Left lung (tissue), 10 donors: ENCODE data around the gene HRCT1. TPM values are rescaled to one million over a fixed set of nuclear protein-coding genes. Genes with fewer than 3 reads are reported as not detected.

Source experiments
- ATAC-seq: fragments of 200-7000 bp; cut with Tn5 transposase; one replicate; pipeline ENCODE4 v1.9.1; 2020; ENCODE audit warnings: moderate library complexity
- DNase-seq, 4 donors: peaks; one replicate each; pipeline ENCODE4 v3.0.0-alpha.2; 2013 to 2020
- H3K27ac ChIP-seq, 2 donors: fragments of 200-600 bp; sonication (generic) in 1 of 2; one replicate each; pipeline versions ENCODE4 v1.5.0 to v1.8.0; 2020 to 2021
- H3K27me3 ChIP-seq, 2 donors: fragments of 200-600 bp; sonication (generic) in 1 of 2; one replicate each; pipeline versions ENCODE4 v1.5.0 to v1.8.0; 2020 to 2021
- H3K36me3 ChIP-seq, 2 donors: fragments of 200-600 bp; sonication (generic) in 1 of 2; one replicate each; pipeline versions ENCODE4 v1.5.0 to v1.8.0; 2020 to 2021
- H3K4me1 ChIP-seq, 2 donors: fragments of 200-600 bp; one replicate each; pipeline ENCODE4 v1.8.0; 2021
- H3K4me3 ChIP-seq, 2 donors: fragments of 200-600 bp; sonication (generic) in 1 of 2; one replicate each; pipeline versions ENCODE4 v1.5.0 to v1.8.0; 2020 to 2021; ENCODE audit warnings: mild to moderate bottlenecking in 1 of 2
- H3K9me3 ChIP-seq, 2 donors: fragments of 200-600 bp; sonication (generic) in 1 of 2; one replicate each; pipeline versions ENCODE4 v1.5.0 to v1.8.0; 2020 to 2021
- intact Hi-C, 2 donors: fragments of 100-400 bp; cut with DNase I; formaldehyde crosslinking; loops; one replicate each; pipeline versions ENCODE4 v1.11.2 to v1.14.2; 2022
- polyA plus RNA-seq, 6 donors: library from polyadenylated mRNA; unstranded; fragments of 120-200 nt; gene quantifications; one replicate each; pipeline ENCODE4 v1.2.1, GENCODE V29; 2013; ENCODE audit not compliant: insufficient read length in 6 of 6
- total RNA-seq, 2 donors: library from RNA; stranded (reverse); fragmentation: NEBNext Ultra II Directional; extraction: Animal tissue kit (Norgen Biotek cat#: 25700); gene quantifications; one replicate each; pipeline ENCODE4 v1.2.1, GENCODE V29; 2021
- TF ChIP-seq, protein P1 (sequence below), 2 donors: fragments of 200-600 bp; sonication (generic) in 1 of 2; IDR thresholded peaks; one replicate each; pipeline versions ENCODE4 v1.5.0 to v1.8.0; 2021; ENCODE audit warnings: antibody characterized with exemption in 2 of 2
- donor health status: DM: no; HTN: yes; CAD: no.
- donor health status: DM: no; HTN: no; CAD: no.

Gene HRCT1
- total and polyA plus RNA-seq, 8 donors: 0.29 to 3.1 (median 0.71) TPM; not detected in 1

DNA sequence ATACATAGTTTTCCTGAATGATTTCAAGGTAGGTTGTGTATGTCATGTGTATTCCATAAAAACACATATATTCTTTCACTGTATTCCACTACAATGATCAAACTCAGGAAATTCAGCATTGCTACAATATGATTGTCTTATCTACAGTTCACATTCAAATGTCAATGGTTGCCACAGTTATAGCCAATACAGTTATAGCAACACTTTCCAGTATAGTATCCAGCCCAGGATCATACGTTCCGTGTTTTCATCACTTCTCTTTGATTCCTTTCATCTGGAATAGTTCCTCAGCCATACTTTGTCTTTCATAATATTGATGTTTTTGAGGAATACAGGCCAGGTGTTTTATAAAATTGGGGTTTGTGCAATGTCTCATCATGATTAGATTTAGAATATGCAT is 42.4 kb downstream of the HRCT1 start:
- intact Hi-C loops: loop anchor here in 1 of 2 donors (5.0 kb wide), 1 partner anchor 41 kb away; the partner anchor contains the start of genes HRCT1 and SPAAR
- no peaks in the 10 kb centered on the region for H3K9me3 ChIP-seq
- ATAC-seq (no peak), DNase-seq (no peak)
- H3K36me3 ChIP-seq: no peaks in the 10 kb centered on the region
- H3K4me1 ChIP-seq: peaks cover 8 to 16% of the 10 kb centered on the region in 2 donors
- H3K4me3 ChIP-seq: no peak overlapping the region
- TF ChIP-seq, protein P1, sequence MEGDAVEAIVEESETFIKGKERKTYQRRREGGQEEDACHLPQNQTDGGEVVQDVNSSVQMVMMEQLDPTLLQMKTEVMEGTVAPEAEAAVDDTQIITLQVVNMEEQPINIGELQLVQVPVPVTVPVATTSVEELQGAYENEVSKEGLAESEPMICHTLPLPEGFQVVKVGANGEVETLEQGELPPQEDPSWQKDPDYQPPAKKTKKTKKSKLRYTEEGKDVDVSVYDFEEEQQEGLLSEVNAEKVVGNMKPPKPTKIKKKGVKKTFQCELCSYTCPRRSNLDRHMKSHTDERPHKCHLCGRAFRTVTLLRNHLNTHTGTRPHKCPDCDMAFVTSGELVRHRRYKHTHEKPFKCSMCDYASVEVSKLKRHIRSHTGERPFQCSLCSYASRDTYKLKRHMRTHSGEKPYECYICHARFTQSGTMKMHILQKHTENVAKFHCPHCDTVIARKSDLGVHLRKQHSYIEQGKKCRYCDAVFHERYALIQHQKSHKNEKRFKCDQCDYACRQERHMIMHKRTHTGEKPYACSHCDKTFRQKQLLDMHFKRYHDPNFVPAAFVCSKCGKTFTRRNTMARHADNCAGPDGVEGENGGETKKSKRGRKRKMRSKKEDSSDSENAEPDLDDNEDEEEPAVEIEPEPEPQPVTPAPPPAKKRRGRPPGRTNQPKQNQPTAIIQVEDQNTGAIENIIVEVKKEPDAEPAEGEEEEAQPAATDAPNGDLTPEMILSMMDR (IDR thresholded peaks at IDR 0.05): no peak
- no peaks in the 10 kb centered on the region for H3K27me3 ChIP-seq
- peak overlapping the region; percentile 53 for H3K27ac ChIP-seq

GRCh38 chr9:35948901-35949318 is 42.9 kb downstream of the HRCT1 start:
- peak; percentile 86 for ATAC-seq

GRCh38 chr9:35951736-35952135 is 45.7 kb downstream of the HRCT1 start:
- intact Hi-C loops: no loop called here
- TF ChIP-seq, protein P1 (IDR thresholded peaks at IDR 0.05): no peak
- Histone ChIP-seq H3K27me3 (no peaks in the 10 kb centered on the region), H3K36me3 (no peaks in the 10 kb centered on the region), H3K27ac (peak overlapping the region in 1 of 2 donors; percentile 57), H3K4me3 (no peak overlapping the region), H3K9me3 (no peaks in the 10 kb centered on the region), H3K4me1 (peaks cover 0 to 6% of the 10 kb centered on the region in 2 donors)
- ATAC-seq (no peak), DNase-seq (no peak)

More at GRCh38 chr9:35948901-35949318, 42.9 kb downstream of the HRCT1 start:
- intact Hi-C loops: loop anchor here in 1 of 2 donors (5.0 kb wide), 1 partner anchor 42 kb away; the partner anchor contains the start of genes HRCT1 and SPAAR
- Histone ChIP-seq H3K4me3 (no peak overlapping the region), H3K27ac (peak overlapping the region; percentile 53), H3K27me3 (no peaks in the 10 kb centered on the region), H3K9me3 (no peaks in the 10 kb centered on the region), H3K36me3 (no peaks in the 10 kb centered on the region), H3K4me1 (peaks cover 8 to 16% of the 10 kb centered on the region in 2 donors)
- DNase-seq: peak in 1 of 4 donors; percentile 42
- TF ChIP-seq, protein P1 (IDR thresholded peaks at IDR 0.05): no peak

GRCh38 chr9:35952526-35953191 is 46.7 kb downstream of the HRCT1 start:
- H3K27ac ChIP-seq: no peak overlapping the region
- TF ChIP-seq, protein P1 (IDR thresholded peaks at IDR 0.05): no peak
- H3K4me3 ChIP-seq: no peak overlapping the region
- ATAC-seq (no peak), DNase-seq (no peak)
- no peaks in the 10 kb centered on the region for H3K9me3 ChIP-seq
- H3K4me1 ChIP-seq: peaks cover 0 to 6% of the 10 kb centered on the region in 2 donors
- H3K36me3 ChIP-seq: no peaks in the 10 kb centered on the region
- intact Hi-C loops: no loop called here
- H3K27me3 ChIP-seq: no peaks in the 10 kb centered on the region

DNA sequence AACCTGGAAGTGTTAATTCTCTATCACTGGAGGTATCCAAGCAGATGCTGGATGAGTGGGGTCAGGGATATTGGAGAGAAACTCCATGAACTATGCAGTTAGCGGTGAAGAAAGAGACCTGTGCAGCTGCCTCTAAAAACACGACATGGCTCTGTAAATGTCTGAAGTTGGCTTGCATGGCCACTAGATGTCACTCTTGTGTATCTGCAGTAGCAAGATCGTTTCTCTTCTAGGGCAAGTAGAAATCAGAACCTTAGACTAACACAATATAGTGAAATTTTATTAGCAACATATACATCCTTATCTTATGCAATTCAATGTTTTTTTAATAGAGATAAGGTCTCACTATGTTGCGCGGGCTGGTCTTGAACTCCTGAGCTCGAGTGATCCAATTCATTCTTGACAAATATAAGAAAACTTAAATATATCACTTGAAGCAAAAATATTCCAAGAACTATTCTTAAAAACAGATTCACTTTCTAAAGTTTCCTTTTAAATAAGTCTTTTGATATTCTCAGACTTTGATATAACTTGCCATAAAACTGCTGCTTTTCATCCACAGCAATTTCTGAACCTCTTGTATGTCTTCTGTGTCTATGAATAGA is 49.0 kb downstream of the HRCT1 start:
- TF ChIP-seq, protein P1 (IDR thresholded peaks at IDR 0.05): peak; percentile 65 to 86
- Histone ChIP-seq H3K36me3 (no peaks in the 10 kb centered on the region), H3K9me3 (no peaks in the 10 kb centered on the region), H3K4me3 (no peak overlapping the region), H3K27me3 (no peaks in the 10 kb centered on the region), H3K4me1 (no peaks in the 10 kb centered on the region), H3K27ac (no peak overlapping the region)
- peak; percentile 93 for ATAC-seq
- peak in 2 of 4 donors; percentile 63 to 80 for DNase-seq
- intact Hi-C loops: no loop called here
